GM23248 (cell line): ENCODE measurements around the gene IPO11. TPM values are rescaled to one million over a fixed set of nuclear protein-coding genes. Genes with fewer than 3 reads are reported as not detected.

ENCODE experiments used
- DNase-seq: peaks from one replicate; pipeline ENCODE4 v3.0.0-alpha.2; 2015
- H2AFZ ChIP-seq: fragments of 200-600 bp; sonication (generic); 2 replicates; pipeline ENCODE4 v1.6.1; 2016; ENCODE audit warnings: antibody characterized with exemption
- H3F3A ChIP-seq: fragments of 200-600 bp; sonication (generic); 2 replicates; pipeline ENCODE4 v1.6.1; 2016; ENCODE audit warnings: mild to moderate bottlenecking, antibody characterized with exemption, mixed run types; ENCODE audit not compliant: insufficient read depth
- H3K27ac ChIP-seq: fragments of 200-600 bp; sonication (generic); 2 replicates; pipeline ENCODE4 v1.5.1; 2016; ENCODE audit warnings: mild to moderate bottlenecking
- H3K27me3 ChIP-seq: fragments of 200-600 bp; sonication (generic); replicated peaks from 2 replicates; pipeline ENCODE4 v1.6.1; 2016; ENCODE audit warnings: mild to moderate bottlenecking; ENCODE audit not compliant: insufficient read depth
- H3K36me3 ChIP-seq: fragments of 200-600 bp; sonication (generic); 2 replicates; pipeline ENCODE4 v1.6.1; 2016; ENCODE audit warnings: low read depth, mild to moderate bottlenecking
- H3K4me1 ChIP-seq: fragments of 200-600 bp; sonication (generic); 2 replicates; pipeline ENCODE4 v1.6.1; 2016; ENCODE audit warnings: mild to moderate bottlenecking; ENCODE audit not compliant: insufficient read depth
- H3K4me2 ChIP-seq: fragments of 200-600 bp; sonication (generic); one replicate; pipeline ENCODE4 v1.6.1; 2016; ENCODE audit warnings: mild to moderate bottlenecking; ENCODE audit not compliant: unreplicated experiment
- H3K4me3 ChIP-seq: fragments of 200-600 bp; sonication (generic); 2 replicates; pipeline ENCODE4 v1.5.1; 2016; ENCODE audit warnings: mild to moderate bottlenecking
- H3K79me2 ChIP-seq: fragments of 200-600 bp; sonication (generic); 2 replicates; pipeline ENCODE4 v1.6.1; 2016; ENCODE audit warnings: mild to moderate bottlenecking; ENCODE audit not compliant: insufficient read depth
- H3K9ac ChIP-seq: fragments of 200-600 bp; sonication (generic); 2 replicates; pipeline ENCODE4 v1.6.1; 2016; ENCODE audit warnings: mild to moderate bottlenecking
- H3K9me2 ChIP-seq: fragments of 200-600 bp; sonication (generic); 2 replicates; pipeline ENCODE4 v1.6.1; 2016; ENCODE audit warnings: mixed run types, mild to moderate bottlenecking, moderate library complexity; ENCODE audit not compliant: insufficient read depth
- H3K9me3 ChIP-seq: fragments of 200-600 bp; sonication (generic); one replicate; pipeline ENCODE4 v1.6.1; 2017; ENCODE audit warnings: low read depth
- H4K20me1 ChIP-seq: fragments of 200-600 bp; sonication (generic); 2 replicates; pipeline ENCODE4 v1.6.0; 2016; ENCODE audit not compliant: insufficient read depth
- EZH2 ChIP-seq: fragments of 200-600 bp; sonication (generic); IDR thresholded peaks from 2 replicates; pipeline ENCODE4 v1.6.1; 2018; ENCODE audit warnings: antibody characterized with exemption, mild to moderate bottlenecking; ENCODE audit not compliant: insufficient read depth, poor library complexity, severe bottlenecking
- EZH2phosphoT487 ChIP-seq: fragments of 200-600 bp; sonication (generic); IDR thresholded peaks from 2 replicates; pipeline ENCODE4 v1.6.1; 2018; ENCODE audit warnings: antibody characterized with exemption, moderate library complexity, mild to moderate bottlenecking, low read depth; ENCODE audit not compliant: insufficient read depth
- WGBS, 2 experiments: methylation state at CpG; one replicate each; pipeline ENCODE4 v1.1.6; 2015 to 2017; ENCODE audit warnings: low lambda C conversion rate in 2 of 2, low coverage in 1 of 2; ENCODE audit errors: missing lambda C conversion rate in 2 of 2; 5-methylcytosine and 5-hydroxymethylcytosine counted together
- in situ Hi-C: fragments of 300-500 bp; cut with MboI; formaldehyde crosslinking; loops from 2 replicates; pipeline ENCODE4 v1.15.0; 2020
- polyA plus RNA-seq: library from polyadenylated mRNA; unstranded; fragments of >200 nt; fragmentation: Nextera tagmentation; extraction: Ambion mirVana; gene quantifications from 2 replicates; pipeline ENCODE4 v1.2.1, GENCODE V29; 2016
- total RNA-seq: library from RNA; depleted of rRNA; stranded (reverse); fragments of >200 nt; shearing (Covaris generic); gene quantifications from 2 replicates; pipeline ENCODE4 v1.2.3, GENCODE V29; 2014

IPO11 gene
- total and polyA plus RNA-seq, 2 experiments from 2014 or later: 19.9 to 26.5 TPM

- peak overlapping the region; percentile 99 for H3K4me3 ChIP-seq
- no peaks in the 10 kb centered on the region for H3K9me2 ChIP-seq
- WGBS, 2 experiments: 53 to 54% methylated on average over 3 of the region's 3 CpGs
- in situ Hi-C loops: no loop called here
- peaks cover 11% of the 10 kb centered on the region for H3K4me1 ChIP-seq
- peak overlapping the region; percentile 95 for H3K9ac ChIP-seq
- no peaks in the 10 kb centered on the region for H3K9me3 ChIP-seq
- H3F3A ChIP-seq: no peaks in the 10 kb centered on the region
- H2AFZ ChIP-seq: peak overlapping the region; percentile 98; the same call in 1 of the 2 replicates
- peaks cover 61% of the 10 kb centered on the region for H3K79me2 ChIP-seq
- no peaks in the 10 kb centered on the region for H3K36me3 ChIP-seq
- no peaks in the 10 kb centered on the region for H4K20me1 ChIP-seq
- no peaks in the 10 kb centered on the region for H3K27me3 ChIP-seq
- no peak for TF ChIP-seq EZH2phosphoT487
- no peak for TF ChIP-seq EZH2
- DNase-seq: peak; percentile 19
- H3K4me2 ChIP-seq: peak overlapping the region; percentile 97
- H3K27ac ChIP-seq: peak overlapping the region; percentile 77
Measured at GRCh38 chr5:62413711-62414110, 1.1 kb downstream of the IPO11 start.

- Histone ChIP-seq H3K4me3 (no peak overlapping the region), H3K79me2 (peaks cover 100% of the 10 kb centered on the region), H3K4me2 (no peak overlapping the region), H2AFZ (no peak overlapping the region), H3F3A (no peaks in the 10 kb centered on the region), H3K9ac (no peak overlapping the region), H3K36me3 (no peaks in the 10 kb centered on the region), H3K4me1 (peaks cover 9% of the 10 kb centered on the region), H4K20me1 (no peaks in the 10 kb centered on the region; the same call in 1 of the 2 replicates), H3K27me3 (no peaks in the 10 kb centered on the region), H3K9me3 (no peaks in the 10 kb centered on the region), H3K27ac (no peak overlapping the region), H3K9me2 (no peaks in the 10 kb centered on the region)
- TF ChIP-seq EZH2: no peak
- TF ChIP-seq EZH2phosphoT487: no peak
- 84 to 85% methylated on average over 4 of the region's 4 CpGs for WGBS, 2 experiments
- in situ Hi-C loops: no loop called here
- no peak for DNase-seq
Measured at GRCh38 chr5:62418462-62419076, 6.0 kb downstream of the IPO11 start.

GRCh38 chr5:62419609-62420008 is 7.0 kb downstream of the IPO11 start:
- no peaks in the 10 kb centered on the region for H3K36me3 ChIP-seq
- peaks cover 98% of the 10 kb centered on the region for H3K79me2 ChIP-seq
- TF ChIP-seq EZH2: no peak

GRCh38 chr5:62421414-62421813 is 8.9 kb downstream of the IPO11 start:
- Histone ChIP-seq H3K4me1 (no peaks in the 10 kb centered on the region), H3K27ac (no peak overlapping the region), H3F3A (no peaks in the 10 kb centered on the region), H3K36me3 (no peaks in the 10 kb centered on the region), H3K9ac (no peak overlapping the region), H4K20me1 (peaks cover 5% of the 10 kb centered on the region), H3K4me3 (no peak overlapping the region), H3K27me3 (no peaks in the 10 kb centered on the region), H3K79me2 (peaks cover 98% of the 10 kb centered on the region), H2AFZ (no peak overlapping the region), H3K9me2 (no peaks in the 10 kb centered on the region), H3K4me2 (no peak overlapping the region), H3K9me3 (no peaks in the 10 kb centered on the region)
- 94 to 95% methylated on average over 1 of the region's 1 CpG for WGBS, 2 experiments
- TF ChIP-seq EZH2: no peak
- no peak for TF ChIP-seq EZH2phosphoT487
- DNase-seq: no peak
- in situ Hi-C loops: no loop called here

More at GRCh38 chr5:62419609-62420008, 7.0 kb downstream of the IPO11 start:
- H3K27me3 ChIP-seq: no peaks in the 10 kb centered on the region
- no peak overlapping the region for H3K4me3 ChIP-seq
- no peaks in the 10 kb centered on the region; the same call in 1 of the 2 replicates for H4K20me1 ChIP-seq
- WGBS, 2 experiments: 85% methylated on average over 3 of the region's 3 CpGs
- no peak overlapping the region for H3K9ac ChIP-seq
- no peaks in the 10 kb centered on the region for H3F3A ChIP-seq
- H3K27ac ChIP-seq: no peak overlapping the region
- H3K9me2 ChIP-seq: no peaks in the 10 kb centered on the region
- no peaks in the 10 kb centered on the region; the same call in 1 of the 2 replicates for H3K4me1 ChIP-seq
- no peak overlapping the region for H2AFZ ChIP-seq
- H3K4me2 ChIP-seq: no peak overlapping the region
- no peak for DNase-seq
- in situ Hi-C loops: no loop called here
- no peaks in the 10 kb centered on the region for H3K9me3 ChIP-seq
